ENCODE results near the gene VGF.

VGF gene

GRCh38 chr7:101161692-101162471, 3.5 kb downstream of the VGF start:
- DNase-seq (ENCODE audit: extremely low spot score): no peak
- ChIA-PET CTCF (no interaction called here), POLR2A (interaction anchor here (0.8 kb wide), 1 partner anchor 12 kb away, joined by 3 read pairs; no protein-coding TSS in a partner anchor)
- TF ChIP-seq HDGF (IDR thresholded peaks at IDR 0.05; ENCODE audit: borderline replicate concordance): no peak
- no peak for TF ChIP-seq BHLHE40 (IDR thresholded peaks at IDR 0.05; ENCODE audit: borderline replicate concordance)
- no peak for TF ChIP-seq SP1 (IDR thresholded peaks at IDR 0.05)
- no peak for TF ChIP-seq TARDBP (IDR thresholded peaks at IDR 0.05)
- TF ChIP-seq L3MBTL2 (conservative IDR thresholded peaks at IDR 0.05): no peak
- no peak for TF ChIP-seq FOXK2 (IDR thresholded peaks at IDR 0.05)
- no peak for TF ChIP-seq CTBP1 (IDR thresholded peaks at IDR 0.05; ENCODE audit: borderline replicate concordance)
- no peak for TF ChIP-seq LEF1 (IDR thresholded peaks at IDR 0.05; ENCODE audit: borderline replicate concordance)
- no peak; the same call in 1 of the 2 replicates for TF ChIP-seq ZNF384 (IDR thresholded peaks at IDR 0.05)
- TF ChIP-seq ARNT (IDR thresholded peaks at IDR 0.05): no peak
- TF ChIP-seq ELF4 (IDR thresholded peaks at IDR 0.05): no peak
- TF ChIP-seq FOXA1 (IDR thresholded peaks at IDR 0.05): no peak
- TF ChIP-seq NFRKB (IDR thresholded peaks at IDR 0.05): no peak
- no peak for TF ChIP-seq SUZ12 (IDR thresholded peaks at IDR 0.05)

GRCh38 chr7:101160910-101161309, 4.5 kb downstream of the VGF start:
- TF ChIP-seq ARNT (IDR thresholded peaks at IDR 0.05) (no peak), SUZ12 (IDR thresholded peaks at IDR 0.05) (no peak), PKNOX1 (IDR thresholded peaks at IDR 0.05) (no peak), CTBP1 (IDR thresholded peaks at IDR 0.05; ENCODE audit: borderline replicate concordance) (no peak), ZNF384 (IDR thresholded peaks at IDR 0.05) (no peak), FOXA1 (IDR thresholded peaks at IDR 0.05) (no peak)
- CTCF ChIA-PET: interaction anchor here (1.1 kb wide), 1 partner anchor 16 kb away, joined by 4 read pairs; no protein-coding TSS in a partner anchor
- no peak for DNase-seq (ENCODE audit: extremely low spot score)
- POLR2A ChIA-PET: no interaction called here

- no peak for DNase-seq (ENCODE audit: extremely low spot score)
- TF ChIP-seq SP1 (IDR thresholded peaks at IDR 0.05) (no peak), HDGF (IDR thresholded peaks at IDR 0.05; ENCODE audit: borderline replicate concordance) (no peak), TARDBP (IDR thresholded peaks at IDR 0.05) (no peak), FOXM1 (IDR thresholded peaks at IDR 0.05; ENCODE audit: borderline replicate concordance) (no peak), NFRKB (IDR thresholded peaks at IDR 0.05) (no peak), ELF4 (IDR thresholded peaks at IDR 0.05) (no peak), SUZ12 (IDR thresholded peaks at IDR 0.05) (no peak), FOXA1 (IDR thresholded peaks at IDR 0.05) (no peak), FOXK2 (IDR thresholded peaks at IDR 0.05) (no peak), CTBP1 (IDR thresholded peaks at IDR 0.05; ENCODE audit: borderline replicate concordance) (no peak)
- ChIA-PET POLR2A (no interaction called here), CTCF (interaction anchor here (0.6 to 1.4 kb wide), 4 partner anchors 12 to 704 kb away, joined by 3 to 5 read pairs (median 4); no protein-coding TSS in a partner anchor)
Observed at GRCh38 chr7:101159696-101160674, 5.4 kb downstream of the VGF start.

- ChIA-PET POLR2A (no interaction called here), CTCF (interaction anchor here (0.6 to 3.0 kb wide), 5 partner anchors 9 to 36 kb away, joined by 3 to 21 read pairs (median 5); no protein-coding TSS in a partner anchor)
- TF ChIP-seq TARDBP (IDR thresholded peaks at IDR 0.05) (no peak), ELF4 (IDR thresholded peaks at IDR 0.05) (no peak), BHLHE40 (IDR thresholded peaks at IDR 0.05; ENCODE audit: borderline replicate concordance) (no peak), PKNOX1 (IDR thresholded peaks at IDR 0.05) (no peak)
- no peak for DNase-seq (ENCODE audit: extremely low spot score)
Observed at GRCh38 chr7:101156866-101157589, 8.3 kb downstream of the VGF start.

- ChIA-PET CTCF (interaction anchor here (0.6 to 3.0 kb wide), 4 partner anchors 8 to 36 kb away, joined by 3 to 21 read pairs (median 5); no protein-coding TSS in a partner anchor), POLR2A (no interaction called here)
- DNase-seq (ENCODE audit: extremely low spot score): no peak
Observed at GRCh38 chr7:101156277-101156676, 9.1 kb downstream of the VGF start.

More at GRCh38 chr7:101156277-101156676, 9.1 kb downstream of the VGF start:
- no peak for TF ChIP-seq ZNF384 (IDR thresholded peaks at IDR 0.05)
- TF ChIP-seq TARDBP (IDR thresholded peaks at IDR 0.05): no peak
- no peak for TF ChIP-seq NFRKB (IDR thresholded peaks at IDR 0.05)
- no peak for TF ChIP-seq SP1 (IDR thresholded peaks at IDR 0.05)
- no peak for TF ChIP-seq LEF1 (IDR thresholded peaks at IDR 0.05; ENCODE audit: borderline replicate concordance)
- no peak for TF ChIP-seq FOXA1 (IDR thresholded peaks at IDR 0.05)
- no peak for TF ChIP-seq FOXK2 (IDR thresholded peaks at IDR 0.05)
- no peak for TF ChIP-seq FOXM1 (IDR thresholded peaks at IDR 0.05; ENCODE audit: borderline replicate concordance)
- no peak for TF ChIP-seq BHLHE40 (IDR thresholded peaks at IDR 0.05; ENCODE audit: borderline replicate concordance)
- TF ChIP-seq CTBP1 (IDR thresholded peaks at IDR 0.05; ENCODE audit: borderline replicate concordance): no peak

All from HEK293T (cell line).